HT-29 (cell line): ENCODE results near the gene SLC8A1. TPM values are rescaled to one million over a fixed set of nuclear protein-coding genes. Genes with fewer than 3 reads are reported as not detected.

Source experiments
- DNase-seq: peaks from one replicate; pipeline ENCODE4 v3.0.0-alpha.2; 2015; ENCODE audit warnings: low spot score
- total RNA-seq: library from RNA; depleted of rRNA; stranded (reverse); fragments of >200 nt; shearing (Covaris generic); gene quantifications from 2 replicates; pipeline ENCODE4 v1.2.3, GENCODE V29; 2014

The SLC8A1 gene
- total RNA-seq, 1 experiment from 2014 or later = 0.10 TPM

DNA sequence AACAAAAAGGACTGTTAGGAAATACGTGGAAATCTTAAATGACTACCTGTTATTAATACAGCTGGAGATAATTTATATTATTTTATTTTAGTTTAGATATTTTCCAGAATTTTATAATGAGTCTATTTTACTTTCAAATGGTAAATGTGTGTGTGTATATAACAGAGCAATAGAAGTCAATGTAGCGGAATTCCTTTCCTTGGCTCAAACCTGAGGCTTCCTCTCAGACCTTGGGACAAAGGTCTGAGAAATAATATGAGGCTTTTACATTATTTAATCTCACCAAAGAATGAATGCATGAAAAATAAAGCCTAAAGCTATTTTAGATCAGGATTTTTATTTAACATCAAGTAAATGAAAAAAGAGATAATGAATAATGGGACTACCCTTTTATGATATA is 65.7 kb downstream of the SLC8A1 start:
- no peak for DNase-seq

DNA sequence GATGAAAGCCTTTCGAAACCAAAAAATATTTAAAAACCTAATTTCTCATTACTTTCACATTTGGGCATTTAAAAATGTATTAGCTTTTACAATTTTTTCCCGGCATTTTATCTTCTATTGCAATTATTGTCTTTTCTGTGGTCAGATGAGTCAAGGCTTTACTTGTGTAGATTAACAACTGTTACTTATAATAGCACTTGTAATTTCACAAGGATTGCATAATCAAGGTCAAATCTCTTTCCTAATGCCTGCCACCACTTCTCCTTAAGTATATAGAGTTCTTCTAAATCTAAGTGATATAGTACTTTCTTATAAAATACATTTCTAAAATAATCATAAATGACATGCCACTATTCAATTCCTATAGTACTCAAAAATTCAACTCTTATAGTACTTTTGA is 67.2 kb downstream of the SLC8A1 start:
- no peak for DNase-seq

DNA sequence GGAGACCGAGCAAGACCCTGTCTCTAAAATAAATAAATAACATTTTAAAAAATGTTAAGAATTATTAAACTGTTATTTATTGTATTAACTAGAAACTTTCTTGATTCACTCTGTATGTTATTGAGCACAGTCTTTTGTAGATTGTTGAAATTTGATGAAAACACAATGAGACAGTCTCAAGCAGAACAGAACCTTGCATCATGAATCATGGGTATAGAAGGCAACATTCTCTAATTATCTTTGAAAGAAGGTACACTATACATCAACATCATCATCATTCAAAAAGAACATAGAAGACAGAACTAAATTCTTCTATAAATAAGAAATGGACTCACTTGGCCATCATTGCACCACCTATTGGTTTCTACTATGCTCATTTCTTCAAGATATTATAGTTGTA is 67.7 kb downstream of the SLC8A1 start:
- DNase-seq = no peak

DNA sequence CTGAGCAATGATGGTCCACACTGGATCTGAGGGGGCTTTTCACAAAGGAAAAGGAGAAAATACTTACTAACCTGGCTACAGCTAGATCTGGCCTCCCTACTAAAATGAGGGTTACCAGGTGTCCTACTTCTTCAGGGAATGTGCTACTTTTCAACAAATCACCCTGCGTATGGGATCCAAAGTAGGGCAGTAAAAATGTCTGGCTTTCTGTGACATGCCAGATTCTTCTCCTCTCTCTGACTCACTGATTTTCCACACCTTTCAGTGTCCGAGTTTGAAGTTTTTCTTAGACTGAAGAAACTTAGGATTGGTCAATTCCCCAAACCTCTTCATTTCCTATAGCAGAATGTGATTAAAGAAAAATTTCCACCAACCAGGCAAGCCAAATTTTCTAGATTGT is 71.2 kb downstream of the SLC8A1 start:
- DNase-seq = no peak

DNA sequence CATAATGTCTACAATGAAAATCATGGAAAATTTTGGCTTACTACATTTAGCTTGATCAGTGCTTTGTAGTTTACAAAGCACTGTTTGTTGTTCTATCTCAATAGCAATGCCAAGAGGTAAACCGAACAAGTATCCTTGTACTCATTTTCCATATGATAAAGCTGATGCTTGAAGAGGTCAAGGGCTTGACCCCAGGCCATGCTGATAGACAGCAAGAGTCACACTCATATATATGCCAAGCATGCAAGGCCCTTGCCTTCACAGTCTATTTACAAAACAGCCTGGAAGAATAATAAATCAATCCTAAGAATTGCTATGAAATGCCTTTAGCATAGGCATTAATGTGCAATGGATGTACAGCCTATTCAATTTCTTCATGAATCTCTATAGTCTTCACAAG is 71.8 kb downstream of the SLC8A1 start:
- no peak for DNase-seq

DNA sequence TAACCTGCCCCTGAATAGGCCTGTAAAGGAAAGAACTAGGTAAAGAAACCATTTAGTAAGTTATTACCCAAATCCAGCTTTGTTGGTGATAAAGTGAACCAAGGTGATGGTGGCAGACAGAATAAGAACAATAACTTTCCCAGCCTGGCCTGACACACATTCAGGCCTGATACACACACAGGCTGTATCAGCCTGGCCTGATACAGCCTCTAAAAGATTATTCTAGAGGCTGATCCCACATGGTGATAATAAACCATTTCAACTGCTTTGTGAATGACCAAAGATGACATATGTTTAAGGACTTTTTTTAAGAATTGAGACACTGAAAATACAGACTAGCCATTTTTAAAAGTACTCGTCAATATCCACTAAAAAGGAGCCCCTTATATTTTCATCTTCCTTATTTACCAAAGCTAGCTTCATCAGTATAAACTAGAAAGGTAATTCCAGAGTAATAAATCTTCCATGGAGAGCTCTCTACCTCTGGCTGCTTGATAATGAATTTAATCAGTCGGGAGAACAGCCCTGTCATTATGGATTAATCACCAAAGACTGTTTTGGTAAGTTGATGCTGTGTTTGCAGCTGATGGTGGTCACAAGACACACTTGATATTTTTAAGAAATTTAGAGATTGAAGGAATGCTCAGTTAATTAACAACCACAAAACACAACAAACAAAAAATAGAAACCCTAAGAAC is 77.2 kb downstream of the SLC8A1 start:
- DNase-seq = no peak

DNA sequence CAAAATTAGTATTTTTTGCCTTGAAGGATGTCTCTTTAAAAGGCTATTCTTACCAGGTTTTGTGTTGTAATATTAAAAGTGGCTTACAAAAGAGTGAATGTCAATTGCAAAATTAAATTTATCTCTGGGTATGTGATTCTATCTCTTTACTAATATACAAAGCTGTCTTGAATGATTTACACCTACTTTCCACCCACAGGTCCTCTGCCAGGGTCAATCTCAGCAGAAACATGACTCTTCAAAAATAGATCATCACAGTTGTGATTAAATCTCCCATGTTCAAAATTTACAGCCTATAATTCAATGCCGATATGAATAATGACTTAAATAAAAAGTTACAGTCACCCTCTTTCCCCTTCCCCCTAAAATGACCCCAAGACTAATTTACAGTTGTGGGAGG is 78.8 kb downstream of the SLC8A1 start:
- no peak for DNase-seq

DNA sequence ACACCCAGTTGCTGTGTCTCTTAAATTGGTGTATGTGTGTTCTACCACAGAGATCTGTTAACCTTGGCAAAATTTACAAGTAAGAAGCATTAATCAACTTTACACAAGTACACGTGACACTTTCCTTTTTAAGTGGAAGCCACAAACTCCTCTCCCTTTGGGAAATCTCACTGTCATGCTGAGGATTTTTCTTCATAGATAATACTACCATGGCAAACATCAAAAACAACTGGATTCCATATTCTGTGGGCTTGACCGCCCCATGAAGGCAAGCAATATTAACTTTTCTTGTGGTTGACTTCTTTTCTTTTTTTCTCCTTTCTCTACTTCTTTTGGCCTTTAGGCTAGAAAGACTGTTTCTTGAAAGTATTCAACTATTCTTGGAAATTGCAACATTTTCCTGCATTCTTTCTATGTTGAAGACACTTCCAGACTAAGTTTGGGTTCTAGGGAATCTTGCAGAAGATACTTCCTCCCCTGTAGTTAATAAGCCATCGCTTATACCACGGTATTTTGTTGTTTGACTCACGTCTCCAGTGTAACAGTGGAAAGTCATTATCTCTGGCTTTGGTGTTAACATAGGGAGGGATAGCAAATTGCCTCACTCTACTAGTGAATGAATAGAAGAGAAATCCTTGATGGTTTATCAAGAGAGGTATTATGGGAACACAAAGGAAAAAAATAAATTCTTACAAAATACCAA is 79.5 kb downstream of the SLC8A1 start:
- no peak for DNase-seq

DNA sequence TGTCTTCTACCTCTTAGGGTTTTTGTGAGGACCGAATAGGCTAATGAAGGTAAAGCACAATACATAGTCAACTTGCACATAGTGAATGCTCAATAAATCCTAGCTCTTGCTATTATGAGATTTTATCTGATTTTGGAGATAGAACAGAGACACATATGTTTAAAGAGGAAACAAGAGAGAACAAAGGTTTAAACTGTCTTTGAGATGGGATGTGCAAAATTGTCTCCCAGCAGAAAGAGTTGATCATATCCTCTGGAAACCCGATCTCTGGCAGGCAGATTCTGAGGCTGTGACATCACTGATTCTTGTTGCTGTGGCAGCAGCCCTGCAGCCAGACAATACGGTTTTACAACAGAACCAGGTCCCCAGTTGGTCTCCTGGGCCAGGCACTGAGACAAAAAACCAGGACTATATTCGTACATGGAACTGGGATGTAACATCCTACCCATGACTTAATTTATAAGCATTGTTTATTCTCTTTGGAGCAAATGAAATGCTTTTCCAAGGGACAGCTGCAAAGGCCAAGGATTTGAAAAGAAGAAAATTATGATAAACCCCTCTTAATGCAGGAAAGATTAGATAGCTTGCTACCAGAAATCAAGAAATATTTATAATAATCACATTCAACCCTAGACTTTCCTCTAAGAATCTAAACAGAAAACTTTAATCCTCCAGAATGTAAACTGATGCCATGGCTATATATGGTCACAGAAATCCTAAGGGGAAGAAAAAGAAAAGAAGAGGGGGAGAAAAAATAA is 80.2 kb downstream of the SLC8A1 start:
- no peak for DNase-seq

DNA sequence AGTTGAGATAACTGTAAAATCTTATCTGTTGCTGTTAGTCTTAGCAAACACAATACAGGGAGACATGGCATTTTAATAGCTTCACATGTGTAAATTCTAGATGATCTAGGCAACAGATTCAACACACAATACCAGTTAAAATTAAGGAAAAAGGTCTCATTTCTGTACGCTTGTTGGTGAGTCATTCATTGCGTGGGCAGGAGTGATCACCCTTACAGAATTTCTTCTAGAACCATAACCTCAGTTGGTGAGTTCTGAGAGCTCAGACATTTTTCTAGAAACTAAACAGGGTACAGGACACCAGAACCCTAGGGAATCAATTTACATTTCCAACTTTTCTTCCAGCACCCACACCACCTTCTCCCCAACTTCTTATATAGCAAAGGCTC is 81.9 kb downstream of the SLC8A1 start:
- DNase-seq = no peak

DNA sequence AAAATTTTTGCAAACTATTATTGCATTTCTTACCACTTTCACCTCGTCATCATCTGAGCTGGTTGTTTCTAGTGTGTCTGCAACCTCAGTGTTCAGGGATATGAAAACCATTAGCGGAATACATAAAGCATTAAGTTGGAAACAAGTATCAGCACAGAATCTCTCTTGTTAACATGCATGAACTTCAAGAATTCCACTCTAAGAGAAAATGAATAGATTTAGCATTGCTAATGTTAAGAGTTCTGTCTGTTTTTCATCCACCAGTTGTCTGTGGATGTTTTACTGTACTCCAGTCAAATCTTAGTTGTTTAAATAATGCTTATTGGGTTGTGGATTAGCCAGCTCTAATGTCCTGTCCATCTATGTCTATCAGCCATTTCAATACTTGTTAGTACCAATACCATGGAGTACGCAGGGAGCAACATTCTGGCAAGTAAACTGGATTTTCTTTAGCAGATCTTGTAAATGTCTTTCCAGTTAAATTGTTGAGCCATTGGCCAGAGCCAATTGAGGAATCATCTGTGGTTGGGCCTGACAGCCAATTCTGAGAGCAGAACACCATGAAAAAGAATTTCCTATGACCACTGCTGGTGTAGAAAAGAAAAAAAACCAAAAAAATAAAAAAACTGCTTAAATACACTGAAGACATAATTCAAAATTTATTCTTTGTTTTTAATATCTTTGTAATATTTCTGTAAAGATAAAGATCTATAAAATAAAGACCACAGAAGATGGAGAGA is 82.5 kb downstream of the SLC8A1 start:
- no peak for DNase-seq

DNA sequence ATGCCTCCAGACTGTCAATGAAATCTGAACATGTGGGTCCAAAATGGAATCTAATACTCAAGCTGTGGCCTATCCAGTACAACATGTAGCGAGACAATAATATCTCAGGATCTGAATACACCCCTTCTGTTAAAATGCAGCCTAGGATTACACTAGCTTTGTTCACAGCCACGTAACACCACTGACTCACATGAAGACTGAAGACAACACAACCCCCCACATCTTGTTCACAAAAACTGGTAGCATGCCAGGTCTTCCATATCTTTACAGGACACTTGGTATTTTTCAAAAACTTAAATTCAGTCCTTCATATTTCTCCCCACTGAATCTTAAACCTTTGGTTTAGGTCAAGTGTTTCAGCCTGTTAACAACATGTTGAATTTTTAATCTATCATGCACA is 84.2 kb downstream of the SLC8A1 start:
- DNase-seq = no peak

DNA sequence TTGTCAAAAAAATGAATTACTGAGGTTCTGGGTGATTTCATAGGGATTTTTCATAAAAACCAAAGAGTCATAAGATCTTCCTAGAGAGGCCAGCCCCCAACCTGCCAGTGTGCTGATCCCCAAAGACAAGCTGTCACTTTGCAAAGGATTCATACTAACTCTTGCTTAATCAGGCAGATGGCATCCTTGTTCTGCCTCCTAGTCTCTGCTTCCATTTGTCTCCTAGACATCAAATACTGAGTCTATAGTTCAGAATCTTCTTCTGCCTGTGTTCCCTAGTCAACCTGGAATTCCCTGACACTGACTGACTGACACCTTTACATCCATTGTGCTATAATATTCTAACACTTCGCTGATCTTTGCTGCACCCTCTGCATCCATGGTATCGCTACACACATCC is 84.9 kb downstream of the SLC8A1 start:
- DNase-seq = no peak

DNA sequence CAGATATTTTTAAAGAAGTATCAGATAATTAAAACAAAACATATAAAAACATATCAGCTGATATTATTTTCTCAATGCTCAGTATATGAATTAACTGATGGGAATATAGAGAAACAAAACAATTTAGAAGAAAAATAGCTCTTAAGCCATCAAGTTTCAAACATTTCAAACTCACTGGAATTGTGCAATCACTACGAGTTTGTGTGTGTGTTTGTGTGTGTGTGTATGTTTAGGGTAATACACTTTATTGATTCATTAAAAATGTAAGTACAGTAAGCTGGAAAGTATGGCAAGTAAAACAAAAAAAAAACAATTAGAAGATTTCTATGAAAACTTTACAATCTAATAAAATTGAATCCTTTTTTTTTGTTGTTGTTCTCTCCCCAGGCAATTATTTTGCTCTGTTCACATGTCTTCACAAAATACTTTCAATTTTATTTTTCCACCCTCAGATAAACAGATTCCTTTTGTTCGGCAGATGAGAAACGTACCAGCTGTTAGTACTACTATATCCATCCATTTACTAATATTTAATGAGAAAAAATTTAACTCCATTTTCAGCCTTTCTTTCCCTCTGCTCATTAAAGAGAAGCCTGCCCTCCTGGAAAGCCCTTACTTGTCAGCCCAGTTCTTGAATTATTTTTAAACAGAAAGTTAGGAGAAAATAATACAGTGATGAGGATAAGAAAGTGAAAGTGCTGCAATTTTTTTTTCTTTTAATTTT is 87.6 kb downstream of the SLC8A1 start:
- no peak for DNase-seq

DNA sequence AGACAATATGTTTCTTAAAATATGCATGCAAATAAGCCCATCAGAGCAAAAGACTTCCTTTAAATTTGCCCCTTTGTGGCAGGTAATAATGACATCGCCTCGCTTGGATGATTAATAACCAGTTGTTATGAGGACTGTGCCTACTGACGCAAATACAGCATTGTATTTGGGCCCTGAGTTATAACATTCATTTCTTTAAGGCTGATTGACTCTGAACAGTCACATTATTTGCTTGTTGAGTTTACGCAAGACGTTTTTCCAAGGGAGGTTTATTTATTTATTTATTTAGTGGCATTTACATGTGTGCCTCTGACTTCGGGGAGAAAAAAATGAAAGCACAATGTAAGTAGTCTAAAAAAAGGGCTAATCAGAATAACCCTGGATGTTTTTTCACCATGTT is 88.3 kb downstream of the SLC8A1 start:
- DNase-seq = no peak

DNA sequence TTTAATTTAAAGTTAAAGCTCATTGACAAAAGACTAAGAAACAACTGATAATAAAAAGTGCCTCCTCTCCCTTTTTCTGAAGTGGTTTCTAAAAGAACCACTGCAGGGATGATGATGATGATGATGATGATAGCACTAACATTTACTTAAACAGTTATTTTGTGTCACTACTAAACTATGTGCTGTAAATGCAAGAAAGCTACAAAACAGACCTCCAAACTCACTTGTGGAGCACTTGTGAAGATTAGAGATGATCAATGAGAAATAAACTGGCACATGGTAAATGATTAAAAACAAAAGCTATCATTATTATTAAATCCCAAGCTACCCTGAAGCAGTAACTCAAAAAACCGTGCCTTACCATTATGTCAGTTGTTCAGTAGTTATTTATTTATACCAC is 88.7 kb downstream of the SLC8A1 start:
- DNase-seq = no peak

DNA sequence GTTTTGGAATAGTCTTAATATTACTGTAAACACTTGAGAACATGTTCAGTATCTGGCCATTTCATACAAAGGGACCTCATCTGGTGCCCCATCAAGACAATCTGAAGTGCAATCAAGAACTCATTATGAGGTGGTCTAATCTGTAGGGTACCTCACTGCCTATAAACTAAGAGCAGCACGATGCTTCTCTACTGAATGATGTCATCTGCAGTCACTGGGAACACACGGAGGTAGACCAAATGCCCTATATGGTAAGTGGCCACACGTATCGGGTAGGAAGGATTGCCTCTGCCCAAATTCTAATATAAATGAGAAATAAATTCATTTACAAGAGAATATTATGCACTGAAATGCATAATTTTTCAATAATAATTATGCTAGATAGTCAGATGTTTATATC is 90.4 kb downstream of the SLC8A1 start:
- DNase-seq = no peak

DNA sequence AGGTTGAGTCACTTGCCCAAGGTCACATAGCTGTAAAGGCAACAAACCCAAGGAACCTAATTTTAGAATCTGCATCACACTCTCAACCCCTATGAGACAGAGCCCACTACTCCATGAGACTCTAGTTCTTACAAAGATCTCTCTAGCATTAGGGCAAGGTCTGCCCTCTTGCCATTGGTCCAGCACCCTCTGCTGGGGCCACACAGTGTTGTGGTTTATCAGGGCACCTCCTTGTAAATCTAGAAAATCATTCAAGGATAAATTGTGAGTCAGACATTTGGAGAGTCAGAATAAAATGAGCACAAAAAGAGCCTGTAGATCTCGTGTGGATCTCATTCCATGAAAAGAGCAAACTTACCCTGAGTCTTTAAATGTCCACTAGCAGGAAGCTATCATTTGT is 91.2 kb downstream of the SLC8A1 start:
- DNase-seq = peak; percentile 20

DNA sequence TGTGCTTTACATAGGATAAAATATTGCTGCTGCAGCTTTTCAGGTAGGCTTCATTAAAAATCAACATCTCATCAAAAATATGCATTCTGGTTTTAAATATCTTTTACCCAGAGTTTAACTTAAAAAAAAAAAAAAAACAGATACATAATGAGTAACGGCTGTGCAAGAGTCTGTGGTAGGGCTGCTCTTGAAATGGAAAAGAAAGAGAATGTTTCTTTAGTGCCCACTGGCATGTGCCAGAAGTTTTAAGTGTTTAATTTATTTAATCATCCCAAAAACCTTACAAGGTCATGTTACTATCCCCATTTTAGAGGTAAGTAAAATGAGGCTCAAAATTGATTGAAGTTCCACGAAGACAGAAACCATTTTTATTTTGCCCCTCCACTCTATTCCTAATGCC is 92.1 kb downstream of the SLC8A1 start:
- no peak for DNase-seq

DNA sequence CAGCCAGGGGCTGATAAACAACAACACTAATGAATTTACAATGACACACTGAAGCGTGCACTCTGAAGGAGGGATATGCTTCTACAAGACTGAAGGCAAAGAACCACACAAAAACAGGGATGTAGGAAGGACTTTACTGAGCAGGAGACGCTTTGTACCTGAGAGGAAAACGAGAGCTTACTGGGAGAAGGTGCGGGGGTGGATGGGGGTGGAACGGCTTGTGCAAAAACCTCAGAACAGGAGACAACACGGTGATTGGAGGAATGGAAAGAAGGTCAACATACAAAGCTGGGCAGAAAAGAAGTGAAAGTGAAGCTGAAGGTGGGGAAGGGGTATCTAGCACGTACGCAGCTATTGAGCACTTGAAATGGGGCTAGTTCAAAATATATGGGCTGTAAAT is 93.1 kb downstream of the SLC8A1 start:
- DNase-seq = no peak

DNA sequence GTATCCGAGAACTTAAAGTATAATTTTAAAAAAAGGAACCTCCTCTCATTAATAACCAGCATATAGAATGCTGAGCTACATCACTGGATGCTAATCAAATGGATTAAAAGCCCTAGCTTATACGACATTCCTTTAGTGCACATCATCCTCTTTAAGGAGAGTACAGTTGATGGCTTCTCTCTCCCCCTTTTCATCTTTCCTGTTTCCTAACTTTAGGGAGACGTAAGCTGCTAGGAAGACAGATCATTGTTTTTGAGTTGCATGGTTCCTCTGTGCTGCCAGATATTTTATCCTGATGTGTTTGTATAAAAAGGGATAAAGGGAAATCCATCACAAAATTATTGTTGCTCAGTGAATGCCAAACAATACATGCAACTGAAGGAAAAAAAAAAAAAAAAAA is 94.2 kb downstream of the SLC8A1 start:
- no peak for DNase-seq

DNA sequence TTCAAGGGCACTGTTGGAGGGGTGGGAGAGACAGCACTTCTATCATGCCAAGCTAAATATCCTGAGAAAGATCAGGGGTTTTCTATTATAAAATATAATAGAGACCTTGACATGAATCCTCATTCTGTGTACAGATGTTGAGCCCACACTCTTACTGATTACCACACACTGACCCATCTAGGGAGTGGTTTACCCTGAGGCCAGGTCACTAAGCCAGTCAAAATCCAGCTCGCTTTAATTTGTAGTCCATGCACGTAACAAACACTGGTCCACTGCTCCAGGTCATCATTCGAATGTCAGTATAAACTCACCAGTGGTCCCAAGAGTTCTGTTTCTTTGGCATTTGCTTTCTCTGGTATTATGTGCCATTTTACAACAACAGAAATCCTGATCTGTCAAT is 96.4 kb downstream of the SLC8A1 start:
- no peak for DNase-seq
